CD4-positive, alpha-beta T cell treated with Interleukin-10 for 1 hour (primary cell): ENCODE results near the gene RFPL4A.
"Not testable (repeated sequence)": the region's sequence is repeated elsewhere in the genome, so short reads cannot be mapped to it uniquely, and the experiment has no call there.

Experiments
- DNase-seq: peaks from one replicate; pipeline ENCODE4 v3.0.0-alpha.2; 2020

RFPL4A gene

DNA sequence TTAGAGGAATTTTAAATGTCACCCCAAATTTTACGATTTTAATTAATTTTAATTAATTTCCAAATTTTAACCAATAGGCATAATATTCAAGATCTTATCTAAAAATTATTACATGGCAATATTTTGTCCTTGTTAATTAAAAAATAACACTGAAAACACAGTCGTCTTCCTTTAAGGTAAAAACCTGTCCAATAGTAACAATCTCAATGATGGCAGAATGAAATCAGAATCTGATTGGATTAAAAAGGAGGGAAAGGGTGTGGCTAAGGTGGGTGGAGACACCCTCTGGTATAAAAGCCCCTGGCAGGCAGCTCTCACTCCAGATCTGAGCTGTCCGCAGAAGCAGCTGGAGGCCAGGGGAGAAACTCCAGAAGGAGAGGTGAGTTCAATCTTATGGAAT lies at the start of gene RFPL4A:
TSS of gene RFPL4A (plus strand) at position 301 of the 400 bp plus-strand sequence. CDS start 2,704 bp downstream, outside the sequence.
- DNase-seq: not testable (repeated sequence)

DNA sequence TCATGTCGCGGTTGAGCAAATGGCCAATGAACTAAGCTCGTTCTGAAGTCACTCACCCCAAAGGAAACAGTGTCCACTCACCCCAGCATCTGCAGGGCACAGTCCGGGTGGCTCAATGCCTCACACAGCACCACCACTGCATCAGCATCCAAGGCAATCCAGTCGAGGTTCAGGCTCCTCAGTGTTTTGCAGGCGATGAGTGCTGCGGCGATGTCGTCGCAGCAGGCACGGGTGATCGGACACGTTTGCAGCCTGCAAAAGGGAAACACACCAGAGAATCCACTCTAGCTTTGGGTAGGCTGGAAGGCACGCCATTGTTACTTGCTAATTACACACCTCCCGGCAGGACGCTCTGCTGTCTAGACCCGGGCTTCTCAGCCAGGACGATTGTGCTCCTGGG lies 47.2 kb upstream of the RFPL4A start:
- DNase-seq: no peak

DNA sequence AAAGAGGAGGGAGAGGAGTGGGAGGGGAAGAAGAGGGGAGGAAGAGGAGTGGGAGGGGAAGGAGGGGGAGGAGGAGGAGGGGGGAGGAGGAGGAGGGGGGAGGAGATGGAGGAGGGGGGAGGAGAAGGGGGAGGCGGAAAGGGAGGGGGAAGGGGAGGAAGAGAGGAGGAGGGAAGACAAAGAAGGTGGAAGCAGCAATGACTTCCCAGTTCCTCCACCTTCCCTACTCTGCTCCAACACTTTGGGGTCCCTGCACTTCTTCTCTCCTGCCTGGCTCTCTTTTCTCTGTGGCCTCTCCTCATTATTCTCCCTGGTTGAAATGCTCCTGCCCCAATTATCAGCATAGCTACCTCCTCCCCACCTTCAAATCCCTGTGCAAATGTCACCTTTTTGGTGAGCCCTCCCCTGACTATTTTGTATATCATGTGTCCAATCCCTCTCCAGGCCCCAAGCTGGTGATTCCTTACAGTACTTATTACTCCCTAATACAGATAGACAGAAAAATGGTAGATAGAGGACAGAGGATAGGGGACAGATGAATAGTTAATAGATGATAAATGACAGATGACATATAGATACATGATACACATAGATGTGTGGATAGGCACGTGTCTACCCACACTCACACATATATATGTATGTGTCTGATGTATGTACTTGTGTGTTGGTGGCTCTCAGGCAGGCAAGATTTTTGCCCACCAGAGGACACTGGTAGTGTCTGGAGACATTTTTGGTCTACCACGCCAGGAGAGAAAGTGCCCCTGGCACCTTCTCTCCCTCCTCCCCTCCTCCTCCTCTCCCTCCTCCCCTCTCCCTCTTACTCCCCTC lies 45.9 kb upstream of the RFPL4A start:
- DNase-seq: no peak

DNA sequence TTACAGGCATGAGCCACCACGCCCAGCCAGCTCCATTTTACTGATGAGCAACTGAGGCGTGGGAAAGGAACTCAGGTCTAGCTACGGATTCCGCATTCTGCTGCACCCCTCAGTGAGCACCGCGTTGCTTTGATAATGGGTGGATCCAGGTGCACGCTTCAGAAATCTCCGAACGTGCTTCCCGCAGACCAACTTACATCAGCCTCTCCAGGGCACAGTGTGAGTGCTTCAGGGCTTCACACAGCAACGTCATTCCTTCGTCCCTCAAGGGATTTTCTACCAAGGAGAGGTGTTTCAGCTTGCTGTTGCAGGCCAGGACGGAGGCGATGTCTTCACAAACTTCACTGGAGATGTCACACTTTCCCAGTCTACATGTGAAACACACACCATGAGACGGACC lies 42.4 kb upstream of the RFPL4A start:
- DNase-seq: no peak

DNA sequence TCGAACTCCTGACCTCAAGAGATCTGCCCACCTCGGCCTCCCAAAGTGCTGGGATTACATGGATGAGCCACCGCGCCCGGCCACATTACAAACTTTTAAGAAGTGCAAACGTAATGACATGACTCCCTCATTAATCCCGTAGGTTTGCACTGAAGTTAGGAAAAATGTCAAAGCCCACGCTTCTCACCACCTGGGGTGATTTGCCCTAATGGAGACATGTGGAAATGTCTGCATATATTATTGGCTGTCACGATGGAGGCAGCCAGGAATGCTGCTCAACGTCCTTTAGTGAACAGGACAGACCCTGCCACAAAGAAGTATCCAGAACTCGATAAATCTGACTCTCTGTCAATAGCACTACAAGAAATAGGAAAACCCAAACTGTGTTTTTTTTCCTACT lies 41.6 kb upstream of the RFPL4A start:
- DNase-seq: no peak

DNA sequence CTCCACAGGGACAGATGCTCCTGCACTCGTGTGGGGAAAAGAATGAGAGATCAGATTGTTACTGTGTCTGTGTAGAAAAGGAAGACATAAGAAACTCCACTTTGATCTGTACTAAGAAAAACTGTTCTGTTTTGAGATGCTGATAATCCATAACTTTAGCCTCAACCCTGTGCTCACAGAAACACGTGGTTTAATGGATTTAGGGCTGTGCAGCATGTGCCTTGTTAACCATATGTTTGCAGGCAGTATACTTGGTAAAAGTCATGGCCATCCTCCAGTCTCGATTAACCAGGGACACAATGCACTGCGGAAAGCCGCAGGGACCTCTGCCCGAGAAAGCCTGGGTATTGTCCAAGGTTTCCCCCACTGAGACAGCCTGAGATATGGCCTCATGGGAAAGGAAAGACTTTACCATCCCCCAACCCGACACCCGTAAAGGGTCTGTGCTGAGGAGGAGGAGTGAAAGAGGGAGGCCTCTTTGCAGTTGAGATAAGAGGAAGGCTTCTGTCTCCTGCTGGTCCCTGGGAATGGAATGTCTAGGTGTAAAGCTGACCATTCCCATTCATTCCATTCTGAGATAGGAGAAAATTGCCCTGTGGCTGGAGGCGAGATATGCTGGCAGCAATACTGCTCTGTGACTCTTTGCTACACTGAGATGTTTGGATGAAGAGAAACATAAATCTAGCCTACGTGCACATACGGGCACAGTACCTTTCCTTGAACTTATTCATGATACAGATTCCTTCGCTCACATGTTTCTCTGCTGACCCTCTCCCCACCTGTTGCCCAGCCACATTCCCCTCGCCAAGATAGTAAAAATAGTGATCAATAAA lies 40.8 kb upstream of the RFPL4A start:
- DNase-seq: not testable (repeated sequence)

DNA sequence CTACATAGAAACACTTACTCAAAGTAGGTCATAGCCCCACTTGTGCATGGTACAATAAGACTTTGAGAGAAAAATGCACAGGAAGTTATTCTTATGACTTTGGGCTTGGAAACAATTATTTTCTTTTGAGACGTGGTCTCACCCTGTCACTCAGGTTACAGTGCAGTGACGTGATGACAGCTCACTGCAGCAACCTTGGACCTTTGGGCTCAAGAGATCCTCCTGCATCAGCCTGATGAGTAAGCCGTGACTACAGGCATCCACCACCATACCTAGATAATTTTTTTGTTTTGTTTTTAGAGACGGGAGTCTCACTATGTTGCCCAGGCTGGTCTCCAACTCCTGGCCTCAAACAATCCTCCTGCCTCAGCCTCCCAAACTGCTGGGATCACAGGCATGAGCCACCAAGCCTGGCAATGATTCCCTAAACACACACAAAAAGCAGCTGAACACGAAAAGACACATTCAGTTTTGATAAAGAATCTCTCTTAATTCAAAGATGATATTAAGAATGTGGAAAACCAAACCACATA lies 38.6 kb upstream of the RFPL4A start:
- DNase-seq: no peak

DNA sequence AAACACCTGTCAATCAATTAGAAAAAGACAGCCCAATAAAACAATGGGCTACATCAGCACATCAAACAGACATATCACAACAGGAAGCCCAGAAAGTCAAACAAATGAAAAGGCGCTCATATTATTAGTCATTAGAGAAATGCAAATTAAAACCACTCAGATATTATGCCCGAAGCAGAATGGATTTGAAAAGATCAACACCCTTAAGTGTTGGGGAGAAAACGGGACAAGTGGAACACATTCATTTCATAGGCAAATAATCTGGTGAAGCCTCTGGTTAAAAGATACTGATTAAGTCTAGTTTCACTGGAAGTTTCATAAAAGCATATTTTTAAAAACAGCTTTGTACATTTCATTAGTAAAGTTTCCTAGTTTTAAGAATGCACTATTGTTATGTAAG lies 38.1 kb upstream of the RFPL4A start:
- DNase-seq: no peak

DNA sequence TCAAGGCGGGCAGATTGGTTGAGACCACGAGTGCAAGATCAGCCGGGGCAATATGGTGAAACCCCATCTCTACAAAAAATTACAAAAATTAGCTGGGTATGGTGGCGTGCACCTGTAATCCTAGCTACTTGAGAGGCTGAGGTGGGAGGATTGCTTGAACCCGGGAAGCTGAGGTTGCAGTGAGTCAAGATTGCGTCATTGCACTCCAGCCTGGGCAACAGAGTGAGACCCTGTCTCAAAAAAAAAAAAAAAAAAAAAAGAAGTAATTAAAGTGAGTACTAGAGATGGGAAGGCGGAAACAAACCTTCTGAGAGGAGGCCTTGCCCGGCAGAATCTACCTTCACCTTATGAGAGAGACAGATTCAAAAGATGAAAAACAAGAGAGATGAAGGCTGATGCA lies 35.4 kb upstream of the RFPL4A start:
- no peak for DNase-seq

DNA sequence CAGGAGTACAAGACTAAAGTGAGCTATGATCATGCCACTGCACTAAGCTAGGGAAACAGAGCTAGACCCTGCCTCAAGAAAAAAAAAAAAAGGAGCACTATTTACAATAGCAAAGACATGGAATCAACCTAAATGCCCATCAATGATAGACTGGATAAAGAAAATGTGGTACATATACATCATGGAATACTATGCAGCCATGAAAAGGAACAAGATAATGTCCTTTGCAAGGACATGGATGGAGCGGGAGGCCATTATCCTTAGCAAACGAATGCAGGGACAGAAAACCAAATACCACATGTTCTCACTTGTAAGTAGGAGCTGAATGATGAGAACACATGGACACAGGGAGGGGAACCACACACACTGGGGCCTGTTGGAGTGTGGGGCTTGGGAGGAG lies 28.5 kb upstream of the RFPL4A start:
- not testable (repeated sequence) for DNase-seq

DNA sequence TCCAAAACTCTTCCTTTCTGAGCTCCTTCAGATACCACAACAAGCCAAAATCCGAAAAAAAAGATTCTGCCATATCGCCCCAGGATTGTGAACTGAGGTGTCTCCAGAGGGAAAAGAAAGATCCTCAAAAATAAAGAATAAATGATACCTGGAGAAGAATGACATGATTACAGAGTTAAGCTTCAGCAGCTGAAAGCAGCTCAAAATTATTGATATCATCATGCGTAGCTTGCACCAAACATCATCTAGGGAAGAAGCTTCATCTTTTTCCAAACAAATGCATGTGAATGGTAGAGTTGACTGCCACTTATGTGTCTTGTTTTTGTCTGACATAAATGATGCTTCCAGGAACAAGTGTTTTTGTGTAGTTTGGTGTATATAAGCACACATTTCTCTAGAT lies 20.6 kb upstream of the RFPL4A start, which contains the start of gene NLRP9:
TSS of gene NLRP9 (minus strand) at position 101 of the 400 bp plus-strand sequence. CDS start at position 73, 28 bp downstream.
- DNase-seq: no peak

DNA sequence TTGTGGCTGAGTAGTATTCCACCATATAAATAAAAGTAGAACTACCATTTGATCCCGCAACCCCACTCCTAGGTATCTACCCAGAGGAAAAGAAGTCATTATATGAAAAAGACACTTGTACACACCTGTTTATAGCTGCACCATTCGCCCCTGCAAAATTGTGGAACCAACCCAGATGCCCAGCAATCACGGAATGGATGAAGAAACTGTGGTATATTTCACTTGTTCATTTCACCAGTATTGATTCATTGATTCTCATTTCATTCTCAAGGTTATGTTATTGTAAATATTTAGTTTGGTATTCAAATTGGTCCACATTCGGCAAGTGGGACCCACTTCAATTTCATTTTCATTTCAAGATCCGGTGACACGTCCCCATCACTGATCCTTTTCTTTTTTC lies 8.2 kb upstream of the RFPL4A start:
- DNase-seq: no peak

DNA sequence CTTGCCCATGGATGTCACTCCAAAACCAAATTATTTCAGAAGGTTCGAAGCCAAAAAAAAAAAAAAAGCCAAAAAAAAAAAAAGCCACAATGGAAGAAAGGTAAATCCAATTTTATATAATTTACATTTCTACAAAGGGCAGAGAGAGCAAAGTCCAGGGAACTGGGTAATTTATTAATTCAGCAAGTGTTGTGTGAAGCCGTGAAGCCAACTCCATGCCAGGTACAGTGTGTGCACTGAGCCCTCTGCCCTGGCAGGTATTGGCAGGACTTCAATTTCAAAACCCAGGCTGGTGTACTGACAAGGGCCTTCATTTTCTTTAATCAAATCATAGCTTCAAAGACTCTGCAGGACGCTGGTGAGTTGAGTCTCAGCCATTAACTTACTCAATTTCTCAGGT lies 5.5 kb upstream of the RFPL4A start:
- no peak for DNase-seq

DNA sequence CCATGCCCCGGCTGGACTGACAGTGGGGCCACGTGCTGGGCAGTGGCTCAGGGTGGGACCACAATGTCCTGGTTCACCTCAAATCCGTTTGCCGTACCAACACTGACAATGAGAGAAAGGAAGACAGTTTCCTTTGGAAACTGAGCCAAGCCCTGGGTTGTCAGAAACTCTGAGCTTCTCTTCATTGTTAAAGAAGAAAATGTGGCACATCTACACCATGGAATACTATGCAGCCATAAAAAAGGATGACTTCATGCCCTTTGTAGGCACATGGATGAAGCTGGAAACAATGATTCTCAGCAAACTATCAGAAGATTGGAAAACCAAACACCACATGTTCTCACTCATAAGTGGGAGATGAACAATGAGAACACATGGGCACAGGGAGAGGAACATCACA lies 2.1 kb upstream of the RFPL4A start:
- DNase-seq: not testable (repeated sequence)

DNA sequence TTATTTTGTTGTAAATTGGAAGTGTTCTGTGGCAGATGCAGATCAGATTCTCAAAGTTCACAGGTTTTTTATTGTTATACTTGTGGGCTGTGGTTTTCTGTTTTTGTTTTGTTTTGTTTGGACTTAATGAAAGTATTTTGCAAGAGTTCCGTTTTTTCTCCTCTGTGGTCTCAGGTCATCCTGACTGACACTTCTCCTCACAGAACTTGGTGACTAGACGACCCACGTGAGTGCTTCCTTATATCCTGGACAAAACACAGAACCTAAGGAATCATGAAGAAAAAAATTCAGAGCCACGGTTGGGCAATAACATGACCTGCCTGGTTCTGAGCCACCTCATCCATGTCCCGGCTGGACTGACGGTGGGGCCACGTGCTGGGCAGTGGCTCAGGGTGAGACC lies 7.6 kb downstream of the RFPL4A start:
- DNase-seq: no peak

DNA sequence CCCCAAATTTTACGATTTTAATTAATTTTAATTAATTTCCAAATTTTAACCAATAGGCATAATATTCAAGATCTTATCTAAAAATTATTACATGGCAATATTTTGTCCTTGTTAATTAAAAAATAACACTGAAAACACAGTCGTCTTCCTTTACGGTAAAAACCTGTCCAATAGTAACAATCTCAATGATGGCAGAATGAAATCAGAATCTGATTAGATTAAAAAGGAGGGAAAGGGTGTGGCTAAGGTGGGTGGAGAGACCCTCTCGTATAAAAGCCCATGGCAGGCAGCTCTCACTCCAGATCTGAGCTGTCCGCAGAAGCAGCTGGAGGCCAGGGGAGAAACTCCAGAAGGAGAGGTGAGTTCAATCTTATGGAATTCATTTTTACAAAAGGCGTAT lies 9.9 kb downstream of the RFPL4A start, which contains the start of gene RFPL4AL1:
TSS of gene RFPL4AL1 (plus strand) at position 301 of the 400 bp plus-strand sequence. CDS start 2,687 bp downstream, outside the sequence.
- not testable (repeated sequence) for DNase-seq

DNA sequence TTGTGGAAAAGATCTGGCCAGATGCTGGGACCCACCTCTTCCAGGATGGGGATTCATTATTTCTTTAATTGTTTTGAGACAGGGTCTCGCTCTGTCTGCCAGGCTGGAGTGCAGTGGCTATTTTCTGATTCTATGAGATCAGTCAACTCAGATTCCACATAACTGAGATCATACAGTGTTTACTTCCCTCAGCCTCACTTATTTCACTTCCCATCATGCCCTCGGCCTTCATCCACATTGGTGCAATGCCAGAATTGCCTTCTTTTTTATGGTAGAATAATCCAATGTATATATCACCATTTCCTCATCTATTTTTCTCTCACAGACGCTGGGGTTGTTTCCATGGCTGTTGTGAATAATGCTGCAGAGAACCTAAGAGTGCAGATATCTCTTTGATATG lies 10.7 kb downstream of the RFPL4A start:
- DNase-seq: not testable (repeated sequence)

DNA sequence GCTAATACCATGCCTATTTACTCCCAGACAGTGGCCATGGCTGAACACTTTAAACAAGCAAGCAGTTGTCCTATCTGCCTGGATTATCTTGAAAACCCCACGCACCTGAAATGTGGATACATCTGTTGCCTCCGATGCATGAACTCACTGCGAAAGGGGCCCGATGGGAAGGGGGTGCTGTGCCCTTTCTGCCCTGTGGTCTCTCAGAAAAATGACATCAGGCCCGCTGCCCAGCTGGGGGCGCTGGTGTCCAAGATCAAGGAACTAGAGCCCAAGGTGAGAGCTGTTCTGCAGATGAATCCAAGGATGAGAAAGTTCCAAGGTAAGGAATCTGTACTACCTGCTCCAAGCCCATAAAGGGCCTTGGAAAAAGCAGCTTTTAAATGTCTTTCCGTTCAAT lies 18.6 kb downstream of the RFPL4A start:
- no peak for DNase-seq

DNA sequence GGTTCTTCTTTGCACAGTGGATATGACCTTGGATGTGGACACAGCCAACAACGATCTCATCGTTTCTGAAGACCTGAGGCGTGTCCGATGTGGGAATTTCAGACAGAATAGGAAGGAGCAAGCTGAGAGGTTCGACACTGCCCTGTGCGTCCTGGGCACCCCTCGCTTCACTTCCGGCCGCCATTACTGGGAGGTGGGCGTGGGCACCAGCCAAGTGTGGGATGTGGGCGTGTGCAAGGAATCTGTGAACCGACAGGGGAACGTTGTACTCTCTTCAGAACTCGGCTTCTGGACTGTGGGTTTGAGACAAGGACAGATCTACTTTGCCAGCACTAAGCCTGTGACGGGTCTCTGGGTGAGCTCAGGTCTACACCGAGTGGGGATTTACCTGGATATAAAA lies 19.4 kb downstream of the RFPL4A start:
- DNase-seq: no peak

DNA sequence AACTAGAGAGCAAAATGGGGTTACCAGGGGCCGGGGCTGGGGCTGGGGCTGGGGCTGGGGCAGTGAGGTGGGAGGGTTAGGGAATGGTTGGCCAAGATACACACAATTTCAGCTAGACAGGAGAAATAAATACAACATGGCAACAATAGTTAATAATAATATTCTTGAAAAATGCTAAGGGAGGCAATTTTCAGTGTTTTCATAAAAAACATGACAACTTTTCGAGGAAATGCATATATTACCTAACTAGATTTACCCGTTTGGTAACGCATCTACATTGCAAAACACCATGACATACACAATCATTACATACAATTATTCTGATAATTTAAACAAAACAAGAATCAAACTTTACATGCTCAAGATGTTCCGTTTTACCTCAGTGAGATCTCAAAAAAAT lies 22.2 kb downstream of the RFPL4A start:
- DNase-seq: no peak

DNA sequence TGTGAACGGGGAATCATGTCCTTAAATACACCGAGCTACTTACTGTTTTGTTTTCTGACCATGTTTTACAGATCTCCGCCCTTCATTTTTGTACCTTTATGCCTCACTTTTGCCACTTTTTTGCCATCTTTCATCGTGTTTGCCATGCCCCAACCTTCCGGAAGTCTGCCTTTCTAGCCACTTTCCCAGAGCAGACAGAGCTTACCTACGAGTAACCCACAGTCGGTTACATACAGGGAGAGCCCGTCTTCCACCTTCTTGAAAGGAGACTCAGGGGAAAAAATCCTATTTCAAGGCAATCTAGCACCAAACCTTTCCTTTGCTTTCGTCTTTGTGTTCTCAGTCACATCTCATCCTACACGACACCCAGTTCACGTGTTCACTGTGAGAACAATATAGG lies 36.1 kb downstream of the RFPL4A start:
- DNase-seq: no peak

DNA sequence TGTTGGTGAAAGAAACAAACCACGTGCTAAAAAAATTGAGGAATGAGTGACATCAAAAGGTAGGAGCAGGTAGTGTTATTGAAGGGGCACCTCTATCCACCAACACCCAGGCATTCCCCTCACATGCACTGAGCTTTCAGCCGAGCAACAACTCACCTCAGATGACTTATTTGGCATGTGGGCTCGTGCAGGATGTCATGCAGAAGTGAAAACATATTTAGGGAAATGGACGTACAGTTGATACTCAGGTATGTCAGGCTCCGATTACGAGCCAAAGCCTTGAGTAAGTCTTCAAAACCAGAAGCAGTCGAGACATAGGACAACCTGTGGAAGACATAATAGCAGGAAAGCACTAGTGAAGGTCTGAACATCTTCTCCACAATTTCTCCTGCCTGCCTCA lies 42.5 kb downstream of the RFPL4A start:
- no peak for DNase-seq

DNA sequence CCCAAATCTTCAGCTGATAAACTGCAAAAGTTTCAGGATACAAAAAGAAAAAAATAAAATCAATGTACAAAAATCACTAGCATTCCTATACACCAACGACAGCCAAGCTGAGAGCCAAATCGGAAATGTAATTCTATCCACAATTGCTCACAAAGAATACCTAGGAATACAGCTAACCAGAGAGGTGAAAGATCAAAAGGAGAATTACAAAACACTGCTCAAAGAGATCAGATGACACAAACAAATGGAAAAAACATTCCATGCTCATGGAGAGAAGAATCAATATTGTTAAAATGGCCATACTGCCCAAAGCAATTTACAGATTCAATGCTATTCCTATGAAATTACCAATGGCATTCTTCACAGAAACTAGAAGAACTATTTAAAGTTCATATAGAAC lies 43.4 kb downstream of the RFPL4A start:
- DNase-seq: no peak
